ENCODE measurements around the gene ARL8B. TPM values are rescaled to one million over a fixed set of nuclear protein-coding genes. Genes with fewer than 3 reads are reported as not detected.

Gene ARL8B
- total RNA-seq, 1 donor from 2014 or later = 43.5 TPM

- Mint-ChIP-seq H3K9me3 (no peaks in the 10 kb centered on the region), H3K27ac (peak overlapping the region; percentile 90), H3K4me3 (no peak overlapping the region), H3K4me1 (ENCODE audit: unreplicated experiment) (peaks cover 37% of the 10 kb centered on the region), H3K36me3 (peaks cover 44% of the 10 kb centered on the region), H3K27me3 (no peaks in the 10 kb centered on the region)
- no peak for TF ChIP-seq CTCF (conservative IDR thresholded peaks at IDR 0.05)
- no peak for DNase-seq (ENCODE audit: extremely low spot score, unreplicated experiment)
Observed at GRCh38 chr3:5195605-5196004, 73.5 kb downstream of the ARL8B start.

GRCh38 chr3:5197022-5197421 is 74.9 kb downstream of the ARL8B start:
- Mint-ChIP-seq H3K27me3 (no peaks in the 10 kb centered on the region), H3K36me3 (peaks cover 52% of the 10 kb centered on the region), H3K9me3 (no peaks in the 10 kb centered on the region), H3K4me1 (ENCODE audit: unreplicated experiment) (peaks cover 30% of the 10 kb centered on the region), H3K4me3 (no peak overlapping the region), H3K27ac (peak overlapping the region; percentile 90)
- DNase-seq (ENCODE audit: extremely low spot score, unreplicated experiment) = no peak
- TF ChIP-seq CTCF (conservative IDR thresholded peaks at IDR 0.05) = no peak

- no peak for DNase-seq (ENCODE audit: extremely low spot score, unreplicated experiment)
- H3K36me3 Mint-ChIP-seq = peaks cover 51% of the 10 kb centered on the region
- H3K27ac Mint-ChIP-seq = peak overlapping the region; percentile 90
- H3K4me1 Mint-ChIP-seq (ENCODE audit: unreplicated experiment) = peaks cover 23% of the 10 kb centered on the region
- no peaks in the 10 kb centered on the region for H3K9me3 Mint-ChIP-seq
- H3K4me3 Mint-ChIP-seq = peak overlapping the region; percentile 22
- H3K27me3 Mint-ChIP-seq = no peaks in the 10 kb centered on the region
- no peak for TF ChIP-seq CTCF (conservative IDR thresholded peaks at IDR 0.05)
Observed at GRCh38 chr3:5197470-5198312, 75.6 kb downstream of the ARL8B start.

- Mint-ChIP-seq H3K9me3 (no peaks in the 10 kb centered on the region), H3K4me3 (no peak overlapping the region), H3K36me3 (peaks cover 50% of the 10 kb centered on the region), H3K4me1 (ENCODE audit: unreplicated experiment) (peaks cover 18% of the 10 kb centered on the region), H3K27ac (peak overlapping the region; percentile 41), H3K27me3 (no peaks in the 10 kb centered on the region)
- DNase-seq (ENCODE audit: extremely low spot score, unreplicated experiment) = no peak
- TF ChIP-seq CTCF (conservative IDR thresholded peaks at IDR 0.05) = no peak
Observed at GRCh38 chr3:5198313-5198677, 76.2 kb downstream of the ARL8B start.

GRCh38 chr3:5198986-5199731 is 77.1 kb downstream of the ARL8B start:
- Mint-ChIP-seq H3K27ac (no peak overlapping the region), H3K36me3 (peaks cover 50% of the 10 kb centered on the region), H3K4me3 (no peak overlapping the region), H3K27me3 (no peaks in the 10 kb centered on the region), H3K9me3 (no peaks in the 10 kb centered on the region), H3K4me1 (ENCODE audit: unreplicated experiment) (peaks cover 17% of the 10 kb centered on the region)
- no peak for DNase-seq (ENCODE audit: extremely low spot score, unreplicated experiment)
- TF ChIP-seq CTCF (conservative IDR thresholded peaks at IDR 0.05) = no peak

Data from type B pancreatic cell (in vitro differentiated cells).